Vagina (tissue), 2 donors: ENCODE measurements around the gene CD63.

ENCODE experiments used
- CTCF ChIP-seq, 3 experiments: fragments of 450-650 bp in 2 of 3; fragments of 200-600 bp in 1 of 3; sonication (generic) in 1 of 3; IDR thresholded peaks; one replicate each; pipeline ENCODE4 v1.5.1; 2017 to 2019; ENCODE audit warnings: antibody characterized with exemption in 3 of 3, mild to moderate bottlenecking in 2 of 3, moderate library complexity in 2 of 3
- POLR2A ChIP-seq, 2 donors: fragments of 450-650 bp; IDR thresholded peaks; one replicate each; pipeline ENCODE4 v1.6.1; 2017; ENCODE audit warnings: antibody characterized with exemption in 2 of 2, mild to moderate bottlenecking in 2 of 2, moderate library complexity in 2 of 2

DNA sequence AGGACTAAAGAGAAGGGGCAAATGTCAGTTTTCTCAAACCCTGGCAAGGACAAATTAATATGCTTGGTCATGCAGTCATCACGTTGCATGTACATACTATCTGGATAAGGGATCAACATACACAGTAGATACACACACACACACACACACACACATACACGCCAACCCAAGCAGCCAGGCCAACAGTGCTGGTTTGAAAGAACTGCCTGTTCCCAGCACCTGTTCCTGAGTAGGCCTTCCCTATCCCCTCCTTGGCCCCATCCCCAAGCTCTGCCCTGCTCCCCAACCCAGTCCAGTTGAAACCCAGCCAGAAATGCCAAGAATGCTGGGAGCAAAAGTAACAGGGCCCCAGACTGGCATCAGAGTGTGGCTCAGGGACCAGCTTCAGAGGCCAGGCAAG lies 25.5 kb downstream of the CD63 start:
- TF ChIP-seq CTCF (IDR thresholded peaks at IDR 0.05) (no peak), POLR2A (IDR thresholded peaks at IDR 0.05) (no peak)
